A549 (cell line): Measurements from ENCODE around the gene SMO. TPM values are rescaled to one million over a fixed set of nuclear protein-coding genes. Genes with fewer than 3 reads are reported as not detected.

Source experiments
- ATAC-seq, 2 experiments: fragments of 200-7000 bp in 1 of 2; fragments of >200 bp in 1 of 2; cut with Nextera tagmentation in 1 of 2; cut with Tn5 transposase in 1 of 2; 3 replicates each; pipeline versions ENCODE4 v1.8.0 to v1.9.1; 2018 to 2020; ENCODE audit warnings: mild to moderate bottlenecking in 1 of 2, moderate library complexity in 1 of 2
- CTCF ChIA-PET: fragments of 300-600 bp; sonication (Branson Sonifier 250); formaldehyde crosslinking; extraction: SDS; loops from one replicate; lab custom pipeline; 2021; ENCODE audit warnings: antibody characterized with exemption, inconsistent platforms; lab: Yijun Ruan, JAX
- POLR2A ChIA-PET: fragments of 350-600 bp; formaldehyde crosslinking; extraction: SDS; loops from one replicate; lab custom pipeline; 2021; ENCODE audit warnings: antibody characterized with exemption, inconsistent platforms; lab: Yijun Ruan, JAX
- DNase-seq, 2 experiments: peaks; one replicate each; pipeline versions ENCODE4 v3.0.0 to v3.0.0-alpha.2; 2011 to 2016; ENCODE audit warnings: low read depth in 1 of 2, low spot score in 1 of 2
- FAIRE-seq: peaks from 2 replicates; lab custom pipeline; 2011; peaks lifted over from hg19 to GRCh38; lab: Jason Lieb, UNC
- H3K27ac ChIP-seq, 2 experiments: fragments of >200 bp; sonication (Bioruptor Twin); formaldehyde crosslinking; 3 replicates each; pipeline ENCODE4 v1.5.1; 2016 to 2017
- H3K4me1 ChIP-seq: fragments of >200 bp; sonication (Bioruptor Twin); formaldehyde crosslinking; 3 replicates; pipeline ENCODE4 v1.6.1; 2016
- H3K4me2 ChIP-seq: fragments of >200 bp; sonication (Bioruptor Twin); formaldehyde crosslinking; 3 replicates; pipeline ENCODE4 v1.6.1; 2016
- H3K4me3 ChIP-seq: fragments of >200 bp; sonication (Bioruptor Twin); formaldehyde crosslinking; 3 replicates; pipeline ENCODE4 v1.5.1; 2016
- H3K9me3 ChIP-seq: fragments of >200 bp; sonication (Bioruptor Twin); formaldehyde crosslinking; 3 replicates; pipeline ENCODE4 v1.6.1; 2016
- CBX8 ChIP-seq: fragments of 200-600 bp; sonication (generic); IDR thresholded peaks from 2 replicates; pipeline ENCODE4 v1.6.1; 2016
- EHMT2 ChIP-seq: fragments of 200-600 bp; sonication (generic); IDR thresholded peaks from 2 replicates; pipeline ENCODE4 v1.6.1; 2016; ENCODE audit warnings: antibody characterized with exemption, low read depth, mild to moderate bottlenecking, moderate library complexity
- EP300 ChIP-seq, 2 experiments: fragments of >200 bp; sonication (Bioruptor Twin); formaldehyde crosslinking; IDR thresholded peaks; 2 replicates in 1 of 2; 3 replicates in 1 of 2; pipeline ENCODE4 v1.6.1; 2016 to 2017
- ESRRA ChIP-seq: fragments of 150-350 bp; IDR thresholded peaks from 2 replicates; pipeline ENCODE4 v1.6.1; 2014; ENCODE audit warnings: mild to moderate bottlenecking, low read length, borderline replicate concordance
- HOXB5 ChIP-seq: fragments of 250-450 bp; sonication (Bioruptor Pico); IDR thresholded peaks from 2 replicates; pipeline ENCODE4 v1.5.0; 2020; ENCODE audit warnings: mild to moderate bottlenecking, moderate library complexity
- JUN ChIP-seq, 2 experiments: fragments of >200 bp; sonication (Bioruptor Twin); formaldehyde crosslinking; IDR thresholded peaks; 2 replicates in 1 of 2; 3 replicates in 1 of 2; pipeline ENCODE4 v1.6.1; 2016 to 2017
- JUNB ChIP-seq: fragments of >200 bp; sonication (Bioruptor Twin); formaldehyde crosslinking; IDR thresholded peaks from 2 replicates; pipeline ENCODE4 v1.6.1; 2016
- KDM1A ChIP-seq: fragments of 200-600 bp; sonication (generic); IDR thresholded peaks from 2 replicates; pipeline ENCODE4 v1.6.1; 2016; ENCODE audit warnings: low read depth, mild to moderate bottlenecking
- MYC ChIP-seq: IDR thresholded peaks from 2 replicates; pipeline ENCODE4 v1.6.1; 2012; ENCODE audit warnings: mild to moderate bottlenecking, inconsistent platforms, low read length, improper control_type of control experiment, borderline replicate concordance
- NFE2L2 ChIP-seq: fragments of 150-350 bp; conservative IDR thresholded peaks from 2 replicates; pipeline ENCODE4 v1.6.1; 2014; ENCODE audit warnings: low read length
- PHF8 ChIP-seq: fragments of 200-600 bp; sonication (generic); IDR thresholded peaks from 2 replicates; pipeline ENCODE4 v1.6.1; 2016; ENCODE audit warnings: low read depth, mild to moderate bottlenecking, antibody characterized with exemption, moderate library complexity, borderline replicate concordance
- RAD21 ChIP-seq, 2 experiments: fragments of >200 bp in 1 of 2; sonication (Bioruptor Twin) in 1 of 2; formaldehyde crosslinking in 1 of 2; IDR thresholded peaks in 1 of 2; conservative IDR thresholded peaks in 1 of 2; 2 replicates in 1 of 2; 3 replicates in 1 of 2; pipeline ENCODE4 v1.6.1; 2012 to 2018; ENCODE audit warnings: inconsistent platforms in 1 of 2
- RCOR1 ChIP-seq: fragments of 150-350 bp; IDR thresholded peaks from 2 replicates; pipeline ENCODE4 v1.6.1; 2014; ENCODE audit warnings: antibody characterized with exemption, low read length, low read depth
- ZNF302 ChIP-seq: fragments of 250-450 bp; sonication (Bioruptor Pico); IDR thresholded peaks from 2 replicates; pipeline ENCODE4 v1.9.0; 2021; ENCODE audit warnings: inconsistent platforms, mild to moderate bottlenecking, moderate library complexity
- WGBS: methylation state at CpG from one replicate; pipeline ENCODE4 v1.1.6; 2017; ENCODE audit errors: missing lambda C conversion rate; 5-methylcytosine and 5-hydroxymethylcytosine counted together
- polyA plus RNA-seq, 4 experiments: library from polyadenylated mRNA; depleted of rRNA in 3 of 4; stranded (reverse); fragments of >200 nt; fragmentation: RNase III in 1 of 4; extraction: RNeasy Plus Mini Kit Qiagen cat#74134 plus additional on column Dnase treatment in 1 of 4; gene quantifications; 2 replicates in 3 of 4; 3 replicates in 1 of 4; pipeline ENCODE4 v1.2.3, GENCODE V29; 2011 to 2017
- TF ChIP-seq, protein P1 (sequence below): fragments of >200 bp; sonication (Bioruptor Twin); formaldehyde crosslinking; IDR thresholded peaks from 3 replicates; pipeline ENCODE4 v1.5.1; 2016
- TF ChIP-seq, protein P2 (sequence below): IDR thresholded peaks from 2 replicates; pipeline ENCODE4 v1.6.1; 2012
- TF ChIP-seq, protein P3 (sequence below): IDR thresholded peaks from 2 replicates; pipeline ENCODE4 v1.6.1; 2012; ENCODE audit warnings: low read depth, borderline replicate concordance
- TF ChIP-seq, protein P4 (sequence below): fragments of >200 bp; sonication (Bioruptor Twin); formaldehyde crosslinking; IDR thresholded peaks from 3 replicates; pipeline ENCODE4 v1.6.1; 2016

SMO gene
- polyA plus RNA-seq, 2 of the 4 experiments (the other 2 are of a cell fraction): 11.8 to 18.3 TPM

DNA sequence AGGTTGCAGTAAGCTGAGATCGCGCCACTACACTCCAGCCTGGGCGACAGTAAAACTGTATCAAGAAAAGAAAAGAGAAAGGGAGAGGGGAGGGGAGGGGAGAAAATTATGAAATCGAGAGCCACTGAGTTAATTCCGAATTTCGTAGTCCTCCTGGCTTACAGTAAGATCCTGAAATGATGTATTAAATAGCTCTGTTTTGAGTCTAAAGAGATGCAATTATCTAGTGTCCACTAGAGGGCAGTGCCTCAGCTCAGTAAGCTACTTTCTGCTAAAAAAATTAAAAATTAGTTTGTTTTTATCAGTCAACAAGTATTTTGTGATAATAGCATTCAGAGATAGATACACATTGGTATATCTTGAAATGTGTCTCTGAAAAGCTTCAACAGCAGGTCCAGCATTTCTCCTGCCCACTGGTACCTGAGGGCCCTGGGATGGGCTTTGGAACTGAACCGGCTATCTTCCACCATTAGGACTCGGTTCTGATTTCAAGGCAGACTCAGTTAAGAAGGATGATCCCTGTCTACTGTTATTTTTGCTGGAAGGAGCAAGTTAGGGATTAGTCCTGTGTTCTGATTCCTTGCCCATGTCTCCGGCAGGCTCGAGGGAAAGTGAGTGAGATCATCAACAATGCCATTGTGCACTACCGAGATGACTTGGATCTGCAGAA is 24.4 kb upstream of the SMO start (continued):
- TF ChIP-seq, protein P1, sequence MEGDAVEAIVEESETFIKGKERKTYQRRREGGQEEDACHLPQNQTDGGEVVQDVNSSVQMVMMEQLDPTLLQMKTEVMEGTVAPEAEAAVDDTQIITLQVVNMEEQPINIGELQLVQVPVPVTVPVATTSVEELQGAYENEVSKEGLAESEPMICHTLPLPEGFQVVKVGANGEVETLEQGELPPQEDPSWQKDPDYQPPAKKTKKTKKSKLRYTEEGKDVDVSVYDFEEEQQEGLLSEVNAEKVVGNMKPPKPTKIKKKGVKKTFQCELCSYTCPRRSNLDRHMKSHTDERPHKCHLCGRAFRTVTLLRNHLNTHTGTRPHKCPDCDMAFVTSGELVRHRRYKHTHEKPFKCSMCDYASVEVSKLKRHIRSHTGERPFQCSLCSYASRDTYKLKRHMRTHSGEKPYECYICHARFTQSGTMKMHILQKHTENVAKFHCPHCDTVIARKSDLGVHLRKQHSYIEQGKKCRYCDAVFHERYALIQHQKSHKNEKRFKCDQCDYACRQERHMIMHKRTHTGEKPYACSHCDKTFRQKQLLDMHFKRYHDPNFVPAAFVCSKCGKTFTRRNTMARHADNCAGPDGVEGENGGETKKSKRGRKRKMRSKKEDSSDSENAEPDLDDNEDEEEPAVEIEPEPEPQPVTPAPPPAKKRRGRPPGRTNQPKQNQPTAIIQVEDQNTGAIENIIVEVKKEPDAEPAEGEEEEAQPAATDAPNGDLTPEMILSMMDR: peak; percentile 89
- TF ChIP-seq RCOR1: no peak
- TF ChIP-seq PHF8: no peak
- TF ChIP-seq EP300 (IDR thresholded peaks at IDR 0.05): no peak
- TF ChIP-seq JUNB: no peak
- TF ChIP-seq, protein P2, sequence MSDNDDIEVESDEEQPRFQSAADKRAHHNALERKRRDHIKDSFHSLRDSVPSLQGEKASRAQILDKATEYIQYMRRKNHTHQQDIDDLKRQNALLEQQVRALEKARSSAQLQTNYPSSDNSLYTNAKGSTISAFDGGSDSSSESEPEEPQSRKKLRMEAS: no peak
- peak; percentile 59 to 60; a peak in 4 of 5 replicates for TF ChIP-seq RAD21 (conservative IDR thresholded peaks at IDR 0.05 in 1 of 2, IDR thresholded peaks at IDR 0.05 in 1 of 2)
- TF ChIP-seq, all 56 proteins: peak for 3

DNA sequence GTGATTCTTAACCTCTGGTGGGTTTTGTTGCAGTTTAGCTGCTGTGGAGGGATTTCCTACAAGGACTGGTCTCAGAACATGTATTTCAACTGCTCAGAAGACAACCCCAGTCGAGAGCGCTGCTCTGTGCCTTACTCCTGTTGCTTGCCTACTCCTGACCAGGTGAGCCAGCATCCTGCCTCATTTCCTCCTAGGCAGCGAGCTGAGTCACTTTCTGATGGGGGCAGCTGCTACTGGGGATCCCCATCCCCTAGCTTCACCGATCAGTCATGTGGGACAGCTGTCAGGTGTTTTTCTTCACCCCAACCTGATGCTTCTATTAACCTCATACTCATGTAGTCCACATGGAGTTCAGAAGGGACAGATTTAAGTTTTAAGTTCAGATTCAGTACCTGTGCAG is 21.7 kb upstream of the SMO start:
- FAIRE-seq: no peak

DNA sequence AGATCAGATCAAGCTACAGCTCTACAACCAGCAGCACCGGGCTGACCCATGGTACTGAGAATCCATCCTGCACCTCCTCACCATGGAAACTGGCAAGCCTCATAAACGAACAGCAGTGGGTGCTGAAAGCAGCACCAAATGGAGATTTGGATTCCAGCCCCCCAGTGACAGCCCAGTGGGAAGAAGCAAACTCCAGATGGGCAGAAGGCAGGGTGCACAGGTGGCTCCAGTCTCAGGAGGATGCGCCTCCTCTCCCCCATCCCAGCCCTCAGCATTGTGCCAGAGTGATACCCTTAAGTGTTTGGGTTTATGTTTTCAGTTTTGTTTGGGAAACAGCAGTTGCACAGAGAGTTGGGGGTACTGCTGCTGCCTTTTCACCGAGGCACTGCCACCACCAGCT is 20.6 kb upstream of the SMO start:
- H3K4me3 ChIP-seq: no peak overlapping the region
- WGBS: 49% methylated on average over 4 of the region's 4 CpGs
- FAIRE-seq: no peak
- no peak for ATAC-seq
- TF ChIP-seq NFE2L2 (no peak), EP300 (IDR thresholded peaks at IDR 0.05) (no peak), HOXB5 (CRISPR knock-in tag) (no peak), CBX8 (no peak)
- ChIA-PET POLR2A (no interaction called here), CTCF (interaction anchor here (1.5 kb wide), 1 partner anchor 10 kb away, joined by 4 read pairs; no protein-coding TSS in a partner anchor)
- no peak for DNase-seq
- no peaks in the 10 kb centered on the region for H3K9me3 ChIP-seq
- H3K4me1 ChIP-seq: no peaks in the 10 kb centered on the region
- H3K4me2 ChIP-seq: no peak overlapping the region
- no peak overlapping the region for H3K27ac ChIP-seq

More for the DNA sequence above, 21.7 kb upstream of the SMO start:
- 55% methylated on average over 4 of the region's 4 CpGs for WGBS
- POLR2A ChIA-PET: no interaction called here
- no peak for DNase-seq
- TF ChIP-seq, protein P3, sequence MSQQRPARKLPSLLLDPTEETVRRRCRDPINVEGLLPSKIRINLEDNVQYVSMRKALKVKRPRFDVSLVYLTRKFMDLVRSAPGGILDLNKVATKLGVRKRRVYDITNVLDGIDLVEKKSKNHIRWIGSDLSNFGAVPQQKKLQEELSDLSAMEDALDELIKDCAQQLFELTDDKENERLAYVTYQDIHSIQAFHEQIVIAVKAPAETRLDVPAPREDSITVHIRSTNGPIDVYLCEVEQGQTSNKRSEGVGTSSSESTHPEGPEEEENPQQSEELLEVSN: no peak
- TF ChIP-seq, all 56 proteins: peak for 0
- Histone ChIP-seq H3K27ac (no peak overlapping the region), H3K4me2 (no peak overlapping the region), H3K9me3 (no peaks in the 10 kb centered on the region), H3K4me1 (no peaks in the 10 kb centered on the region), H3K4me3 (no peak overlapping the region)
- ATAC-seq: no peak
- CTCF ChIA-PET: interaction anchor here (1.2 to 2.3 kb wide), 7 partner anchors 9 to 303 kb away, joined by 3 to 11 read pairs (median 4); no protein-coding TSS in a partner anchor

DNA sequence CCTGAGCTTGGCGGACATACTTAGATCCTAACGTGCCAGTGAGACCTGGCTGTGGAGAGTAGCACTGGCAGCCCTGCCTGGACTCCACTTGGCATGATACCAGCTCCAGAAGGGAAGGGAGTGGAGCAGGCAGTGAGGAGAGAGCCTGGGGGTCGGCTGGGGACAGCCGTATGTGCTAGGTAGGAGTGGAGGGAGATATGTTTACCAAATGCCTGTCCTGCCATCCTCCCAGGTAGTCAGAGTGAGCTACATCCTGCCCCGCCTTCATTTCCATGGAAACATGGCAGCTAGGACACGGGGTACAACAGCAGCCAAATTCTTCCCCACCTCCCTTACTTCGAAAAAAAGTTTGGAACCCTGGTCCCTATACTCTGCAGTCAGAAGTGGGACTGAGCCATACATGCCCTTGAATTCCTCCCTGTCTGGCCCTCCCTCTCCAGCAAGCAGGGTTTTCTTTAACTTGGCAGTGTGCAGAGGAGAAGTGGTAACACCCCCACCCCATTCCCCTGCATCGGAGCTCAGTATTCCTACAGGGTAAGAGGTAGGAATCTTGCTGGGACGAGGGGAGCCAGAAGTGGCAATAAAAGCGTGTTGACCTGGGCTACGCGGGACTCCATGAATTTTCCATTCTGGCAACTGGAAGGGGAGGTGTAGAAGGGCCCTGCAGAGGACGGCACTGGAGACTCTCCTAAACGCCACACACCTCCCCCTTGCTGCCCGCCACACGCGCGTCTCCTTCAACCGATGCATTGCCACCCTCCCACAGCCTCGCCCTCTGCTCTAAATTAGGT is 20.0 kb upstream of the SMO start:
- Histone ChIP-seq H3K4me3 (no peak overlapping the region), H3K9me3 (no peaks in the 10 kb centered on the region), H3K27ac (no peak overlapping the region), H3K4me2 (no peak overlapping the region), H3K4me1 (no peaks in the 10 kb centered on the region)
- ChIA-PET POLR2A (no interaction called here), CTCF (no interaction called here)
- no peak for DNase-seq
- TF ChIP-seq EHMT2: no peak
- TF ChIP-seq KDM1A: no peak
- TF ChIP-seq CBX8: no peak
- TF ChIP-seq, protein P4, sequence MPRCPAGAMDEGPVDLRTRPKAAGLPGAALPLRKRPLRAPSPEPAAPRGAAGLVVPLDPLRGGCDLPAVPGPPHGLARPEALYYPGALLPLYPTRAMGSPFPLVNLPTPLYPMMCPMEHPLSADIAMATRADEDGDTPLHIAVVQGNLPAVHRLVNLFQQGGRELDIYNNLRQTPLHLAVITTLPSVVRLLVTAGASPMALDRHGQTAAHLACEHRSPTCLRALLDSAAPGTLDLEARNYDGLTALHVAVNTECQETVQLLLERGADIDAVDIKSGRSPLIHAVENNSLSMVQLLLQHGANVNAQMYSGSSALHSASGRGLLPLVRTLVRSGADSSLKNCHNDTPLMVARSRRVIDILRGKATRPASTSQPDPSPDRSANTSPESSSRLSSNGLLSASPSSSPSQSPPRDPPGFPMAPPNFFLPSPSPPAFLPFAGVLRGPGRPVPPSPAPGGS: no peak
- TF ChIP-seq JUN (IDR thresholded peaks at IDR 0.05): no peak
- no peak for TF ChIP-seq RCOR1
- TF ChIP-seq ZNF302 (CRISPR knock-in tag): no peak
- TF ChIP-seq NFE2L2: no peak
- no peak for TF ChIP-seq MYC
- TF ChIP-seq ESRRA: no peak
- no peak for ATAC-seq
- FAIRE-seq: no peak
- 74% methylated on average over 20 of the region's 20 CpGs for WGBS
